ENCODE results near the gene WNT2B.

Gene WNT2B

GRCh38 chr1:112522621-112523020, 13.9 kb downstream of the WNT2B start:
- TF ChIP-seq CTCF (IDR thresholded peaks at IDR 0.05; ENCODE audit: poor library complexity, severe bottlenecking): no peak
- Histone ChIP-seq H3K27ac (ENCODE audit: poor library complexity, severe bottlenecking) (peak overlapping the region; percentile 19), H3K27me3 (ENCODE audit: insufficient read depth, poor library complexity, severe bottlenecking) (no peaks in the 10 kb centered on the region), H3K4me3 (ENCODE audit: severe bottlenecking) (no peak overlapping the region), H3K36me3 (ENCODE audit: low read depth) (no peaks in the 10 kb centered on the region), H3K4me1 (ENCODE audit: insufficient read depth, poor library complexity, severe bottlenecking) (peaks cover 11% of the 10 kb centered on the region), H3K9me3 (ENCODE audit: severe bottlenecking) (no peaks in the 10 kb centered on the region)
- ATAC-seq (ENCODE audit: low read depth): peak; percentile 96
- DNase-seq (ENCODE audit: low spot score): no peak

GRCh38 chr1:112524251-112524650, 15.5 kb downstream of the WNT2B start:
- Histone ChIP-seq H3K4me1 (ENCODE audit: insufficient read depth, poor library complexity, severe bottlenecking) (peaks cover 16% of the 10 kb centered on the region), H3K27me3 (ENCODE audit: insufficient read depth, poor library complexity, severe bottlenecking) (no peaks in the 10 kb centered on the region), H3K4me3 (ENCODE audit: severe bottlenecking) (no peak overlapping the region), H3K36me3 (ENCODE audit: low read depth) (no peaks in the 10 kb centered on the region), H3K27ac (ENCODE audit: poor library complexity, severe bottlenecking) (no peak overlapping the region), H3K9me3 (ENCODE audit: severe bottlenecking) (no peaks in the 10 kb centered on the region)
- DNase-seq (ENCODE audit: low spot score) (no peak), ATAC-seq (ENCODE audit: low read depth) (no peak)
- no peak for TF ChIP-seq CTCF (IDR thresholded peaks at IDR 0.05; ENCODE audit: poor library complexity, severe bottlenecking)

GRCh38 chr1:112524986-112525385, 16.2 kb downstream of the WNT2B start:
- DNase-seq (ENCODE audit: low spot score): no peak
- Histone ChIP-seq H3K4me3 (ENCODE audit: severe bottlenecking) (no peak overlapping the region), H3K36me3 (ENCODE audit: low read depth) (no peaks in the 10 kb centered on the region), H3K27me3 (ENCODE audit: insufficient read depth, poor library complexity, severe bottlenecking) (no peaks in the 10 kb centered on the region), H3K27ac (ENCODE audit: poor library complexity, severe bottlenecking) (no peak overlapping the region), H3K9me3 (ENCODE audit: severe bottlenecking) (no peaks in the 10 kb centered on the region), H3K4me1 (ENCODE audit: insufficient read depth, poor library complexity, severe bottlenecking) (peaks cover 23% of the 10 kb centered on the region)
- no peak for ATAC-seq (ENCODE audit: low read depth)
- no peak for TF ChIP-seq CTCF (IDR thresholded peaks at IDR 0.05; ENCODE audit: poor library complexity, severe bottlenecking)

- no peaks in the 10 kb centered on the region for H3K27me3 ChIP-seq (ENCODE audit: insufficient read depth, poor library complexity, severe bottlenecking)
- H3K4me1 ChIP-seq (ENCODE audit: insufficient read depth, poor library complexity, severe bottlenecking): peaks cover 21% of the 10 kb centered on the region
- no peaks in the 10 kb centered on the region for H3K9me3 ChIP-seq (ENCODE audit: severe bottlenecking)
- H3K36me3 ChIP-seq (ENCODE audit: low read depth): no peaks in the 10 kb centered on the region
- DNase-seq (ENCODE audit: low spot score): no peak
- no peak overlapping the region for H3K27ac ChIP-seq (ENCODE audit: poor library complexity, severe bottlenecking)
- no peak for ATAC-seq (ENCODE audit: low read depth)
- no peak for TF ChIP-seq CTCF (IDR thresholded peaks at IDR 0.05; ENCODE audit: poor library complexity, severe bottlenecking)
- no peak overlapping the region for H3K4me3 ChIP-seq (ENCODE audit: severe bottlenecking)
These were observed 18.7 kb downstream of the WNT2B start for GRCh38 chr1:112527266-112528010.

- ATAC-seq (ENCODE audit: low read depth): no peak
- no peak for DNase-seq (ENCODE audit: low spot score)
- Histone ChIP-seq H3K4me1 (ENCODE audit: insufficient read depth, poor library complexity, severe bottlenecking) (peaks cover 15% of the 10 kb centered on the region), H3K27ac (ENCODE audit: poor library complexity, severe bottlenecking) (no peak overlapping the region), H3K4me3 (ENCODE audit: severe bottlenecking) (no peak overlapping the region), H3K27me3 (ENCODE audit: insufficient read depth, poor library complexity, severe bottlenecking) (no peaks in the 10 kb centered on the region), H3K36me3 (ENCODE audit: low read depth) (no peaks in the 10 kb centered on the region), H3K9me3 (ENCODE audit: severe bottlenecking) (no peaks in the 10 kb centered on the region)
- no peak for TF ChIP-seq CTCF (IDR thresholded peaks at IDR 0.05; ENCODE audit: poor library complexity, severe bottlenecking)
These were observed 19.3 kb downstream of the WNT2B start for GRCh38 chr1:112528076-112528475.
